ENCODE measurements around the gene KCNH4.

The KCNH4 gene

DNA sequence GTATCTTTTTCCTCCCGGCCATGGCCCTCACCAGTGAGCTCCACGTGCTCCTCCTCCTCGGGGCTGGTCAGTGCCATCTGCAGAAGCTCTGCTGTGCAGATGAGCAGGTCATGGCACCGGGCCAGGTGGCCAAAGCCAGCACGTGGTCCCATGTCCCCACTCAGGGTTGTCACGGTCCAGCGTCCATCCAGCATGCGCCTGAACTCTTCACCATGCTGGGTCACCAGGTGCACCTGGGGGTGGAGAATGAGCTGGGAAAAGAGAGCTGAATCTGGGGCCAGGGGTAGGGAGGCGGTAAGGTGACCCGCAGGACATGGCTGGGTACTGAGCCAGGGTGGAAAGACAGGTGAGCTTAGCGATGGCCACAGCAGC lies 69.7 kb downstream of the KCNH4 start:
- TF ChIP-seq ZFX (IDR thresholded peaks at IDR 0.05), result no peak
- no peak overlapping the region for H3K27ac ChIP-seq

DNA sequence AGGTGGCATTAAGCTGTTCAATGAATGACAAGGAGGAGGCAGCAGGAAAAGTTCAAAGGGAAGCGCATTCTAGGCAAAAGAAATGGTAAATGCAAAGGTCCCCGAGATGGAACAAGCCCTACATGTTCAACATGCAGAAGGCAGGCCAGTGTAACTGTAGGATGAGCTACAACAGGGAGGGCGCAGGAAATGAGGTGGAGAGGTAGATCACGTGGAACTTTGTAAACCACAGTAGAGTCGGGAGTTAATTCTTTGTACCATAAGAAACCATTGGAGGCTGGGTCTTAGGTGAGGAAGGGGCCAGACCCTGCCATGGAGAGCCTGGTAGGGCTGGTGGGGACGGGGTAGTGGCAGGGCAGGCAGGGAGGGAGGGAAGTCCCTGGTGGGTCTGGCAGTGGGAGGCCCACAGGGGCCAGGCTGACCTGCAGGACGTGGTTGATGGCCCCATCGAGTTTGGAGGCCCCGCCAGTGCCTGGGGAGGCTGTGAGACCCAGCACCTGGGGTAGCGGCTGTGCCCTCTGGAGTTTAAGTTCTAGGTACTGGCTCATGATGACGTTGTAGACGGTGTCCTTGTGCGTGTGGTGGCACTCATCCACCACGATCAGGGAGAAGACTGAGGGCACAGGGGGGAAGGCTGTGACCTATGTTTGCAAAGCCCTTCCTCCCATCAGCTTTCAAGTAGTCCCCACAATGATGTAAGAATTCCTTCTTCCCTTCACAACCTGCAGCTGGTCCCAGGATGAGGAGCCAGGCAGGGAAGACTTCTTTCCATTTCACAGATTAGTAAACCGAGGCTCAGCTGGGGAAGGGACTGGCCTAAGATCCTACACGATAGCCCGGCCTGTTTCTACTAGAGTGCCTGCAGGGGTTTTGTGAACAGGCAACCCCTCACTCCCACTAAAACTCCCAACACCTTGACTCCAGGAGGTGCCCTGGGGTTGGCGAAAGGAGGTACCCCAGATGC lies 70.4 kb downstream of the KCNH4 start:
- TF ChIP-seq CTCF (conservative IDR thresholded peaks at IDR 0.05), result no peak
- TF ChIP-seq ZFX (IDR thresholded peaks at IDR 0.05), result no peak

GRCh38 chr17:42109086-42109485 lies 71.9 kb downstream of the KCNH4 start:
- H3K27ac ChIP-seq, result no peak overlapping the region
- no peak for TF ChIP-seq CTCF (conservative IDR thresholded peaks at IDR 0.05)

More for the DNA sequence above, 70.4 kb downstream of the KCNH4 start:
- H3K27ac ChIP-seq, result no peak overlapping the region

GRCh38 chr17:42107597-42108576 lies 73.1 kb downstream of the KCNH4 start:
- H3K27ac ChIP-seq, result no peak overlapping the region
- TF ChIP-seq CTCF (conservative IDR thresholded peaks at IDR 0.05) (no peak), ZFX (IDR thresholded peaks at IDR 0.05) (no peak)

DNA sequence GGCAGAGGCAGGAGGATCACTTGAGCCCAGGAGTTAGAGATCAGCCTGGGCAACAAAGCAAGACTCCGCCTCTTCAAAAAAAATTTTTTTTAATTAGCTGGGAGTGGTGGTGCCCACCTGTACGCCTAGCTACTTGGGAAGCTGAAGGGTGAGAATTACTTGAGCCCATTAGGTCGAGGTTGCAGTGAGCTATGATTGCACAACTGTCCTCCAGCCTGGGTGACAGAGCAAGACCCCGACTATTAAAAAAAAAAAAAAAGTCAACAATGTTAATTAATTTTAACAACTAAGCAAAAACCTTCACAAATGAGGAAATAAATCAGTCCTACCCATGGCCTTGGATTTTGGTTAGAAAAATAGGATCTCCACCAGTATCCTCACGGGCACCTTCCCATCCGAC lies 73.8 kb downstream of the KCNH4 start:
- H3K27ac ChIP-seq, result no peak overlapping the region
- TF ChIP-seq CTCF (conservative IDR thresholded peaks at IDR 0.05) (no peak), ZFX (IDR thresholded peaks at IDR 0.05) (no peak)

Data from C4-2B (cell line).